Measurements from ENCODE around the gene RAP1GAP2.
A peak's percentile ranks its signal among the peaks of the same experiment; 100 is the strongest.

The RAP1GAP2 gene

DNA sequence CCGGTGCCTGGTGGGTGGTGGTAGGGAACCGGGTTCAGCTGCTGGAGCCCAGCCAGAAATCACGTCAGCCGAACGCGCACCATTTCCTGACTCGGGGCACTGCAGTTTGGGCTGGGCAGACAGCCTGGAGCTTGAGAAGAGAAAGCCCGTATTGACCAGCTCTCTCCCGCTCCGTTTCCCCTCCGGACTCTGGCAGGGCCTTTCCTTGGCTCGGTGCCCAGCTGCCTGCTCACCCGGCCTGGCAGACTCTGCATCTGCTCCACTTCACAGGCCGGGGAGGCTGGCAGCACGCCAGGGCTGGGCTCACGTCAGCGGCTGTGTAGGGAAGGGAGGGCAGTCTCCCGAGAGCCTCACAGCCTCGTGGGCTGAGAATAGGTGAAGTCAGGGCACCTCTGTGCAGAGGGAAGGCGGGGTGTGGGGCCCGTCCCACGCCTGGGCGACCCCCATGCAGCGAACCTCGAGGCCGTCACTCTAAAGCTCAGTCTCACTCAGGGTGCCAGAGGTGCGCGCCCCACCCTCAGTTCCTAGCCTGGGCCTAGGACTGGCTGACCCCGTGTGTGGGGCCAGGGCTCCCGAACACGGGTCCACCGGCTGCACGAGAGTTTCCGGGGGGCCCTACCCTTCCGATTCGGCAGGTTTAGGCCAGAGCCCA, 208.0 kb downstream of the RAP1GAP2 start:
- FAIRE-seq = peak; percentile 89

DNA sequence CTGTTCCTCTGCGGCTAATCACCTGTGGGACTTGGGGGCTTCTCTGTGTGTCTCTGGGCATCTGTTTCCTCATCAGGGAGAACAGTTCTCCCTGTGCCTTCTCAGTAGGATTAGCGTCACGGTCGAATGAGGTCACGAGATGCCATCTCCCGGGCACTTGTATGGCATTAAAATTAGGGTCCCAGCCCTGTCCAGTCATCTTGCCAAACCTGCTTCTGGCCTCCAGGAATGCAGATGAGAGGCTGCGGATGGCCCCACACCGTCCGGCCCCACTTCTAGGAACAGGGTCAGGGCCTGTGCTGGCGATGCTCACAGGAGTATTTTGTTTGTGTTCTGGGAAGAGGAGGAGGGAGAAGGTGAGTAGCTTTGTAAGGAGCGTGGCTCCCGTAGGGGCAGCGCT, 208.7 kb downstream of the RAP1GAP2 start:
- FAIRE-seq = no peak

DNA sequence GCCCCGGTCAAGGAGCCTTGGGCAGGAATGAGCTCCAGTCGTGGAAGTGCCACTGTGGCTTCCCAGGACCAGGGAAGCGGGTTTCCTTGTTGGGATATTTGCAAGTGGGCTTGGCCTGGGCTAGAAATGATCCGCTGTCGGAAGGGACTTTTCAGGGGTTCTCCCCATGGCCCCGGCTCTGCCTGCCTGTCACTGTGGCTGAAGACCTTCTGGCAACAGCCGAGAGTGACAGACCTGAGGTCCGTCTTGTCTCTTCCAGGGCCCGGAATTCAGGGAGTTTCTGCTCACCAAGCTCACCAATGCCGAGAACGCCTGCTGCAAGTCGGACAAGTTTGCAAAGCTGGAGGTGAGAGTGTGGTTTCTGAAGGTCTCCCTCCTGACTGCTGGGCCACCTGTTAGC, 209.5 kb downstream of the RAP1GAP2 start:
- no peak for FAIRE-seq

DNA sequence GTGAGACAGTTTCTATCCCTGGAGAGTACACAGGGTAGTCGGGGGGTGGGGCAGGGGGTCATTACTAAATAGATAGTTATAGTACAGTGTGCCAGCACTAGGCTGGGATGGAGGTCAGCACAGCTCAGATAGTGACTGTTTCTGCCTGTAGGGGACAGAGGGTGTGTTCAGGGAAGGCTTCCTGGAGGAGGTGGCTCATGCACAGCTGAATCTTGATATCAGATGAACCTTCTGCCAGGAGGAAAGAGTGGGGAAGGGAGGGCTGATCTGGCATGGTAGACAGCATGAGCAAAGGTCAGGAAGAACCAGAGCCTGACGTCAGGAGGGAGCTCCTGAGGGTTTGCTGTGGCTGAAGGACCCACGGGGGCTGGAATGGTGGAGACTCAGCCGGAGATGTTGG, 210.6 kb downstream of the RAP1GAP2 start:
- FAIRE-seq = no peak

DNA sequence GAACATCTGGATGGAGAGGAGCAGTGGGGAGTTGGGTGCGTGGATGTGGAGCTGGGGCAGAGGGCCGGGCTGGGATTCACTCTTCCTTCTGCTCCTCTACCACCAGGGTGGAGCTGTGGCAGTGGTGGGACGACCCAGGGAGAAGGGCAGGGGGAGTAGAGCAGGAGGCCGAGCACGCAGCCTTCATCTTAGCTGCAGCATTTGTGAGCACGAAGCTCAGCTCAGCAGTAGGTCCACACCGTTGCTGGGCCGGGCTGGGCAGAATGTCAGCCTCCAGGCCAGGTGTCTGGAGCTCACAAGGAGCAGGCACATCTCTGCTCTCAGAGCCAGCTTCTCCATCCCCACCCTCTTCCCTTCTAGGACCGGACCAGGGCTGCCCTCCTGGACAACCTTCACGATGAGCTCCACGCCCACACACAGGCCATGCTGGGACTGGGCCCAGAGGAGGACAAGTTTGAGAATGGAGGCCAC, 211.4 kb downstream of the RAP1GAP2 start:
- no peak for FAIRE-seq

DNA sequence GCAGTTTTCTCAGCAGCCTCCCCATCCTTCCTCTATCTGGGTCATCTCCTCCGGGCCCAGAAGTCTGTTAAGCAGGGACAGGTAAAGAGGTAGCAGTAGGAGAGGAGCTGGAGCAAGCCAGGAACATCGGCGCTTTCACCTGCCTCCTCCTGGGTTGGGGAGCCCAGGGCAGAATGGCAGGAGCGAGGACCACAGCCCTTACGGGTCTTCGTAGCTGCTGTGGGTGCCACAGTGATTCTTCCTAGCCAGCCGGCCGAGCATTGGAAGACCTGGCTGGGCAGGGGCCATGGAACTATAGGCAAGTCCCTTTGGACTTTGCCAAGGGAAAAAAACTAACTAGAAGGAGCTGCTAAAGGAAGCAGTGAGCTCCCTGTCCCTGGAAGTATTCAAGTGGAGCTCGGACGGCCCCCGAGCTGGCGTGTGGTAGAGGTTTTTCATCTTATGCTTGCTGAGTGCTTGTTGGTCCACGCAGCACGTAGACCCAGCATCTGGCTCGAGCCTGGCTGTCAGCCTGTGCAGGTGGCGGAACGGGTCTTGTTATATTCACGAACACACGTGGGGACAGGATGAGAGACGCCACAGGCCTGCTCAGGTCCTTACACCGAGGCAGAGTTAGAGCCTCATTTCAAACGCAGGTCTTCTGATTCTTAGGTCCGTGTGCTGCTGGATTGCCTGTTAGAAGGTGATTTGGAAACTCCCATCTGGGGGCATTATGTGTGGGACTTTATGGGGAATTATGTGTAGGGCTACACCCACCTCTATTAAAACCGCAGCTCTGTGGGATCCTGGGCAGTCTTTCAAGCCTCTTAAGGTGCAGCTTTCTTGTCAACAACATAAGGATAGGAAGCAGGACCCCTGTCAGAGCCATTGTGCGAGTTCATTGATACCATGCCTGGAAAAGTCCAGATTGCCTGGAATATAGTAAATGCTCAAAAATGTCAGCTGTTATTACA, 212.4 kb downstream of the RAP1GAP2 start:
- FAIRE-seq = no peak

DNA sequence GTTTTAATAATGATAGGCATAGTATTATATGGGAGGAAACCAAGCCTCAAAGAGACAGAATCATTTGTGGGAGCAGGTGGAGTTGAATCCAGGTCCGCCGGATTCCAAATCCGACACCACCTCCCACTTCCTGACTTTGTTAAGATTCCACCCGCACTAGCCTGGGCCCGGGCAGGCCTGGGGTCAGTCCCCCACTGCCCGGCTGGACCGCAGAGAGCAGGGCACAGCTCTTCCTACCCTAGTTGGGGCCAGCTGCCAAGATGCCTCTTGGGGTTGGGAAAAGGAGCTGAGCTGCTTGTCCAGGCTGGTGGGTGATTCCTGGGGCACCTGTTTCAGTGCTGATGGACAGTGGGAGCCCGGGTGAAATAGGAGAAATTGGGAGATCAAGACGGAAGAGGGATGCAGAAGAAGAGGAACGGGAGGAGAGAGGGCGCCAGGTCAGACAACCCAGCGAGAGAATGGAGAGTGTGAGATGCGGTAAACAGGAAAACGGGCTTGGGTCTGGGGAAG, 213.2 kb downstream of the RAP1GAP2 start:
- no peak for FAIRE-seq

DNA sequence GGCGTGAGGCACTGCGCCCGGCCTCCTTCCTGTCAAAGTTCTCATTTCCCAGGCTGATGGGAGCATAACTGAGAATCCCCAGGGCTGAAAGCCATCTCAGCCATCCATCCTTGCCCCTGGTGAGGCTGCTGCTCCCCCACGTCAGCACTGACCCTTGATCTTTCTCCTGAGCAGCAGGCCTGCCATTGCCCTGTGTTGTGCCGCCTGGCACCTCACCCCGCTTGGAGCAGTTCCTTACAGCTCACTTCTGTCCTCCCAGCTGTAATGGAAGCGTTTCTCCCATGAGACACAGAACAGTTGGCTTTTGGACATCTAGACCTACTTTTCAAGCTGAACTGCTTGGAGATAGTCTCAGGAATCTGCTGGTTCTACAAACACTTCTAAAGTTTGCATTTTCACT, 215.7 kb downstream of the RAP1GAP2 start:
- no peak for FAIRE-seq

DNA sequence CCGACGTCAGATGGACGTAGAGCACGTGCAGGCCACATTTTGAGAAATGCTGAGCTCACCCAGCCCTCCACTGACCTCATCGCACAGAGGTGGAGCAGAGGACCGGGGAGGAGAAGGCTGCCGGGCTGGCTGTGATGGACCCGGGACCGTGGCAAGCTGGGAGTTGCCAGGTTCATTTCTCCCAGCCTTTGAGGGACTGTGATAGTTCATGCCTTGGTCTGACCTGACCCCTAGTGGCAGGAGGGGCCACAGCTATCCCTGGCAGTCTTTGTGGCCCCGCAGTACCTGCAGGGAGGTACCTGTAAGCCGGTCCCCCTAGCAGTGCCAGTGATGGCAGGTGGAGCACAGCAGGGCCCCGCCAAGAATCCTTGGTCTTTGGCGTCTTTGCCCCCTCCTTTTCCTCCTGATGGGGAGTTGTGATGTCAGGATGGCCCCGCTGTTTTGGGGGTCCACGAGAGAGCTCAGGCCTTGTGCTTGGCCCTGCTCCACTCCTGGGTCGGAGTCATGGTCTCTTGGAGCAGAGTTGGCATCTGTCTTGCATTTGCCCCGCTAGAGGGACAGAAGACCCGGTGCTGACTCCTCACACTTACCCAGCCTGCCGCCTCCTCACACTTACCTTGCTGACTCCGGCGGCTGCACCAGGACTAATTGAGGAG, 216.8 kb downstream of the RAP1GAP2 start:
- FAIRE-seq = no peak

DNA sequence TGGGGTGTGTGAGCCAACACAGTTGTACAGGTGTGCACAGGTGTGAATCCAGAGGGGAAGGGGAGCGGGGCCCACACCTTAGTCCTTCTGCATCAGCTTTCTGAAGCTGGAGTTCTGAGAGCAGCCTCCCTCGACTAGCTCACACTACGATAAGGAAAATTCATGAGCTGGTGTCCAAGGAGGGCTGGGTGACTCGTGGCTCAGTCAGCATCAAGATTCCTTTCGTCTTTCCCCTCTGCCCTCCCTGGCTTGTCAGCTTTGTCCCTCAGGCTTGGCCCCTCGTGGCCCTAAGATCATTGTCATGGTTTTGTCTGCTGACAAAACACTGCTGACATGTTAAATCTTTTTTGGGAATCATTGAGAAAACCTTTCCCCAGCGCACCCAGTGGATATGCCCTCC, 219.7 kb downstream of the RAP1GAP2 start:
- no peak for FAIRE-seq

DNA sequence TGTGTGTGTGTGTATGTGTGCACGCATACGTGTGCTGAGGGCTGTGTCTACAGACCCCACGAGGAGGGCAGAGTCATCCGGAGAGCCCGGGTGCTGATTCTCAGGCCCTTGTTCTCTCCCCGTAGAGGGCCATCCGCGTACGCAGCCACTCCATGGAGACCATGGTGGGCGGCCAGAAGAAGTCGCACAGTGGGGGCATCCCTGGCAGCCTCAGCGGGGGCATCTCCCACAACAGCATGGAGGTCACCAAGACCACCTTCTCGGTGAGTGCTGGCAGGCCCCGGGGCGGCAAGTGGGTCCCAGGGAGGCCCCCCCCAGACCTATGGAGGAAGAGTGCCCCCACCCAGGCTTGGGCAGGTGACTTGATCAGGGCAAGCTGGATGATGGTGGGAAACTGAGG, 221.7 kb downstream of the RAP1GAP2 start:
- no peak for FAIRE-seq

DNA sequence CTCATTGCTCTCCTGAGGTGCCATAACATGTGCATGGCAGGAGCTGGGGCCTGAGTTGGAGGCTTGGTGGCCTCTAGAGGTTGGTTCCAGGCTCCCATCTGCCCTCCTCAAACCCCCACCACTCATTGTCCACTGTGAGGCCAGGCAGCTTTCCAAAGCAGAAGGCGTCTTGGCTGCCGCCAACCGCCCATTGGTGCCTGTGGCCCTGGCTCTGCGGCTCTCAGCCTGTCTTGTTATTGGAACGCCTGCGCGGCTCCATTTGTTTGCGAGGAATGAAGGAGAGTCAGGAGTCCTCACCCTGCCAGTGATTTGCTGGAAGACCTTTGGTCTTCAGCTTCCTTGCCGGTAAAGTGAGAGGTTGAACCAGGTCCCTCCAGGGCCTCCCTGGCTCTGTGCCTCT, 223.5 kb downstream of the RAP1GAP2 start:
- no peak for FAIRE-seq

DNA sequence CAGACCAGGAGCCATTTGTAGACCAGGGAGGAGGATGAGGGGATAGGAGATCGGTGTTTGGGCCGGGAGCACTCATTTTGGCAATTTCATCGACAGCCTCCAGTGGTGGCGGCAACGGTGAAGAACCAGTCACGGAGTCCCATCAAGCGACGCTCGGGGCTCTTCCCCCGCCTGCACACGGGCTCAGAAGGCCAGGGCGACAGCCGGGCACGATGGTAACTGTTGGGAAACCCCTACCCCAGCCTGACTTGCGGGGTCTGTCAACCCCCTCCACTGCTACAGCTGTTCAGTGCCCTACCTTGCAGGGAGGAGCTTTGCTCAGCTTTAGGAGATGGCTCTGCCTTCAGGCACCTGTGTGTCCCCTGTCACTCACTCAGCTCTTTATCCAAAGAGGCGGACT, 224.1 kb downstream of the RAP1GAP2 start:
- no peak for FAIRE-seq

DNA sequence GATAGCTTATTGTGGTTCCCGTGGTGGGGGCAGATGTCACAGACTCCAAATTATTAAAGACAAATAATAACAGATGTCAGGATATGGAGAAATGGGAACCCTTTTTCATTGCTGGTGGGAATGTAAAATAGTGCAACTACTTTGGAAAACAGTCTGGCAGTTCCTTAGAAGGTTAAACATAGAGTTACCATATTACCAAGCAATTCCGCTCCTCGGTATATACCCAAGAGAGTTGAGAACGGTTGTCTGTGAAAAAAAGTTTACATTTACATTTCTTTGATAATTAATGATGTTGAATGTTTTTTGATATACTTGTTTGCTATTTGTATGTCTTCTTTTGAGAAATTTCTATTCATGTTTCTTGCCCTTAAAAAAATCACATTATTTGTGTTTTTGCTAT, 226.0 kb downstream of the RAP1GAP2 start:
- peak; percentile 72 for FAIRE-seq

DNA sequence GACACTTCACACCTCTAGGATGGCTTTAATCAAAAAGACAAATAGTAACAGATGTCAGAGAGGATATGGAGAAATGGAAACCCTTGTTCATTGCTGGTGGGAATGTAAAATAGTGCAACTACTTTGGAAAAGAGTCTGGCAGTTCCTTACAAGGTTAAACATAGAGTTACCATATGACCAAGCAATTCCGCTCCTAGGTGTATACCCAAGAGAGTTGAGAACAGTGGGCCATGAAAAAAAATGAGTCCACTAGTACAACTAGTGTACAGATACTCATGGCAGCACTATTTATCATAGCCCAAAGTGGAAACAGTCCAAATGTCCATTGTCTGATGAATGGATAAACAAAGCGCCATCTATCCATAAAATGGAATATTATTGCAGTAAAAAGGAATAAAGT, 228.1 kb downstream of the RAP1GAP2 start:
- FAIRE-seq = no peak

DNA sequence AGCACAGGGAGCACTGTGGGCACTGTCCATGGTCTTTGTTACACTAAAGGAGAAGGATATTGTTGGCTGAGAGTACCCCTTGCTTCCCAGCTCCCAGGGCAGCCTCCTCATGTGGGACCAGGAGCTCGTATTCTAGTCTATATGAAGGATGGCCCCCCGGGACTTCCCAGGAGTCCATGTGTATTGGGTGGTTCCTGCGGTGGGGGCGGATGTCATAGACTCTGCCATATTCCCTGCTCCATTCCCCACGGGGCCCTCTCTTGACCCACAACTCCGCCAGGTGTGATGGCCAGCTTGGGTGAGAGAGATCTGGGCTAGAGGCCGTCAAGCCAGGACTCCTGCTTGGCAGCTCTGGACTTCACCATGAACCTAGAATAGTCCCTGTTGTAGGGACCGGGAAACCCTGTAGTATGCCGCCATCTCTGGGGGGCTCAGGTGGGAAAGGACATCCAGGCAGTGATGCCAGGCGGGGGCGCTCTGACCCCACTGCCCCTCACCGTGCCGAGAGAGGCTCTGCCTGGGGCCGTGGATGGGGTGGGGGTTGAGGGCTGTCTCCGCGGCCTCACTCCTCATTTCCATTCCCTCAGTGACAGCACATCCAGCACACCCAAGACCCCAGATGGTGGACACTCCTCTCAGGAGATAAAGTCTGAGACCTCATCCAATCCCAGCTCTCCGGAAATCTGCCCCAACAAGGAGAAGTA, 229.3 kb downstream of the RAP1GAP2 start:
- FAIRE-seq = no peak

DNA sequence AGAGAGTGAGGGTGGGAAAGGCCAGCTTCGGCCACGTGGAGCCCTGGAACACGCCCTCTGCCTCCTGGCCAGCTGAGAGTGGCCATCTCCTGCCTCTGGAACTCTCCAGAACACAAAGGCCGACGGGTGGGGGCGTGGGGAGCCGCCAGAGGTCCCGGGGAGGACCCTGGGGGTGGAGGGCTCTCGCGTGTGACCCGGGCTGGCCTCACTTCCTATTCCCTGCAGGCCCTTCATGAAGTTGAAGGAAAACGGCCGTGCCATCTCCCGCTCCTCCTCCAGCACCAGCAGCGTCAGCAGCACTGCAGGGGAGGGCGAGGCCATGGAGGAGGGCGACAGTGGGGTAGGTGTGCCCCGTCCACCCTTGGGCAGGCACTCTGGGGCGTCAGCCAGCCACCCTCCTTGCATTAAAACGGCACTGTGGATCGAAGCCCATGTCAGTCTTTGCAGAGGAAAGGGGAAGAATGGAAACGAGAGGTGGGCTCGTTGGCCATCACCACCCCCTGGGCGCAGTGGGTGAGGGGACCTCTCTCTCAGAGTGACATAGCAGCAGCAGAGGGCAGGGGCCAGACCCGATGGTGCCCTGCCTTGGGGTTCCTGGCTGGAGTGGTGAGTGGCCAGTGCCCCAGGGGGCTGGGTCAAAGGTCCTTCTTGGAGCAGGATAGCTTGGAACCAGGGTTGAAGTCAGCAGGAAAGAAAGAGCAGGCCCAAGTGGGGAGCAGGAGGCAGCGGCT, 230.1 kb downstream of the RAP1GAP2 start:
- no peak for FAIRE-seq

DNA sequence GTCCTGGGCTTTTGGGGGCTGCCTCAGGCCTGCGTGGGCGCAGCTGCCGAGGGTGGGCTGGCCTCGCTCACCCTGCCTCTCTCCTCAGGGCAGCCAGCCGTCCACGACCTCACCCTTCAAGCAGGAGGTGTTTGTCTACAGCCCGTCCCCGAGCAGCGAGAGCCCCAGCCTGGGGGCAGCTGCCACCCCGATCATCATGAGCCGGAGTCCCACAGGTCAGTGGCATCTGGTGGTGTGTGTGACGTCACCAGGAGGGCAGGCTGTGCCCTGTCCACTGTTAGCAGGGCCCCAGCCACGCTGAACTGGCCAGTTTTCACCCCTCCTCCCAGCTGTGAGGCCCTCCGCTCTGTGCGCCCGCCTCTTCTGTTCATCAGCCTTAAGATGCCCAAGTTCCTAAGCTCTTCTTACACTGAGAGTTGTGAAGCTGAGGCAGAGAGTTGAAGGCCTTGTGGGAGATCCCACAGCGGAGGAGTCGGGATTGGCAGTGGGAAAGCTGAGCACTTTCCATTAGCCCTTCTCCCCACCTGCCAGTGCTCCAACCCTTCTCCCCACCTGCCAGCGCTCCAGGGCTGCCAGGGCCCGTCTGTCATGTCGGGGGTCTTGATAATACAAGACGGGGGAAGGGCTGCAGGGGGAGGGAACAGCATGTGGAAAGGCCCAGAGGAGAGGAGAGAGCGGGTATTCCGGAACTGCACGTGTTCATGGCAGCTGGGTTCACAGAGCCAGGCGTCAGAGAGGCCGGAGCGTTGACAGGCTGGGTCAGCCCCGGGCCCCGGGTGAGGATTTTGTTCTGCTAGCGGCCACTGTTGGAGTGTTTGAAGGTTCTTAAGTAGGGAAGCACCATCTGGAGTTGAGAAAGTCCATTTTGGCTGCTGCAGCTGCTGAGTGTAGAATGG, 230.9 kb downstream of the RAP1GAP2 start:
- no peak for FAIRE-seq

DNA sequence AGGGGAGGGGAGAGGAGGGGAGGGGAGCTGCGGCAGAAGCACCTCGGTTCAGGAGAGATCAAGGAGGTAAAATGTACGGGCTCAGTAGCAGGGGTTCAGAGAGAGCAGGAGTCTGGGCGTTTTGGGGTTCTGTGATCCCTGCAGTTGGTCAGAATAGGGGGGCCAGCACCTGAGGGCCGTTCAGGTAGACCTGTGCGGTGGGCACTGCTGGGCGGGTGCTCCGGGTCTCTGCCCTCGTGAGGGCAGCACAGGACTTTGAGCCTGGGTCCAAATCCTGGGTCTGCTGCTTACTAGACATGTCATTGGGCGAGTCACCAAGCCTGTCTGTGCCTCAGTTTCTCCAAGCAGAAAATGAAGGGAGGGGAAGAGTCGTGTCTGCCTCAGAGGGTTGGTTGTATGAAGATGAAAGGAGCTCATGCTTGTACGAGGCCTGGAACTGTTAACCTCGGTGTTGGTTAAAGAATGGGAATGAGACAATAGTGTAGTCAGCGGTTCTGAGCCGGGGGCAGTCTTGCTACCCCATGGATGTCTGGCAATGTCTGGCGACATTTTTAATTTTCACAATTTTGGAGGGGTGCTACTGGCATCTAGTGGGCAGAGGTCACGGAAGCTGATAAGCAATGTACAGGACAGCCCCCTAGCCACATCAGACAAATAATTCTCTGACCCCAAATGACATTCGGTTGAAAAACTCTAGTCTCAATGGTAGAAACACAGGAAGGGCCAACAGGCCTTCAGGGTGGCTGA, 231.7 kb downstream of the RAP1GAP2 start:
- FAIRE-seq = no peak

DNA sequence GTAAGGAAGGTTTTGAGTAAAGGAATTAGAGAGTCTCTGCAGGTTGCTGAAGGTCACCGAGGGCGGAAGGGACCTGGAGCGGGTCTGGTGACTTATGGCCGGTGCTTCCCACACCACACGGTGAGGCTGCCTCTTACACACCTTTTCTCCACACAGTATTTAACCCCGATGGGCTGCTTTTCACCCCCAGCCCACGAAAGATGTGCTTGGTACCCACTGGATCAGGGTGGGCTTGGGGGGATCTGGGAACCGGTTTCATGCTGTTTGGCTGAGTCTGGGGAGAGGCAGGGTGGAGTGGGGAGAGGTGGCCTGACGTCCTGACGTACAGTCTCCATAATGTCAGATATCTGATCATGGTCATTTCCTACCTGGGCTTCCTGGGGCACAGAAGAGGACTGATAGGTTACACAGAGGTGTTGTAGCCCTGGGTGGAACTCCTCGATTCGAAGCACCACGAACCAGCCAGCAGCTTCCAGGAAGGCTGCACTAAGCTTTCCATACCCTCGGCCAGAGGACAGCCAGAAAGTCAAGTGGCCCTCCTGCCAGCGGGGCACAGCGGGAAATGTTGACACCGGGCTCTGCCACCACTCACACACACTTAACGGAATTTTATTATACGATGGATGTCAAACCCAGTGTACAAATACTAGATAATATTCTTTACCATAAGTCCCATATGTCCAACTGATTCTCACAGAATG, 233.1 kb downstream of the RAP1GAP2 start:
- no peak for FAIRE-seq

All from islet of Langerhans (tissue), 1 donor.